IPS-NIHi7 (cell line): ENCODE measurements around the gene SYNE1.
"Not testable (repeated sequence)": the region's sequence is repeated elsewhere in the genome, so short reads cannot be mapped to it uniquely, and the experiment has no call there.

Experiments used
- DNase-seq: peaks from one replicate; pipeline ENCODE4 v3.0.0; 2012; ENCODE audit warnings: mixed read lengths; ENCODE audit errors: extremely low spot score

Gene SYNE1

GRCh38 chr6:152637296-152638047, at the start of gene SYNE1:
TSS of gene SYNE1 (minus strand) at chr6:152637362. CDS start at chr6:152628331, 9,031 bp downstream.
- no peak for DNase-seq

- DNase-seq: no peak
Measured at GRCh38 chr6:152685819-152686218, 48.7 kb upstream of the SYNE1 start.

- not testable (repeated sequence) for DNase-seq
Measured at GRCh38 chr6:152682935-152683334, 45.8 kb upstream of the SYNE1 start.

GRCh38 chr6:152682141-152682540, 45.0 kb upstream of the SYNE1 start:
- no peak for DNase-seq

- no peak for DNase-seq
Measured at GRCh38 chr6:152680879-152681517, 43.8 kb upstream of the SYNE1 start.

- no peak for DNase-seq
Measured at GRCh38 chr6:152680151-152680550, 43.0 kb upstream of the SYNE1 start.

GRCh38 chr6:152673236-152673635, 36.1 kb upstream of the SYNE1 start:
- no peak for DNase-seq

- DNase-seq: no peak
Measured at GRCh38 chr6:152671171-152671570, 34.0 kb upstream of the SYNE1 start.

- no peak for DNase-seq
Measured at GRCh38 chr6:152669895-152670294, 32.7 kb upstream of the SYNE1 start.

- DNase-seq: no peak
Measured at GRCh38 chr6:152661776-152662175, 24.6 kb upstream of the SYNE1 start.

- no peak for DNase-seq
Measured at GRCh38 chr6:152651986-152652385, 14.8 kb upstream of the SYNE1 start.

GRCh38 chr6:152648105-152648504, 10.9 kb upstream of the SYNE1 start:
- DNase-seq: no peak

- DNase-seq: not testable (repeated sequence)
Measured at GRCh38 chr6:152646732-152647131, 9.6 kb upstream of the SYNE1 start.

- DNase-seq: peak; percentile 82
Measured at GRCh38 chr6:152642578-152643375, 5.6 kb upstream of the SYNE1 start.

- DNase-seq: peak; percentile 54
Measured at GRCh38 chr6:152636609-152637295, 410 bp downstream of the SYNE1 start.

GRCh38 chr6:152636021-152636608, 1.0 kb downstream of the SYNE1 start:
- DNase-seq: peak; percentile 26

GRCh38 chr6:152634773-152635172, 2.4 kb downstream of the SYNE1 start:
- DNase-seq: no peak

GRCh38 chr6:152632121-152632782, 4.9 kb downstream of the SYNE1 start:
- DNase-seq: no peak

GRCh38 chr6:152631376-152631775, 5.8 kb downstream of the SYNE1 start:
- DNase-seq: no peak

GRCh38 chr6:152630832-152631231, 6.3 kb downstream of the SYNE1 start:
- DNase-seq: no peak

- no peak for DNase-seq
Measured at GRCh38 chr6:152625213-152625612, 11.9 kb downstream of the SYNE1 start.
